Mammary epithelial cell (primary cell): Measurements from ENCODE around the gene C22orf15.

Source experiments
- EZH2 ChIP-seq: IDR thresholded peaks from 2 replicates; pipeline ENCODE4 v1.6.1; 2012; ENCODE audit warnings: low read length, inconsistent platforms, borderline replicate concordance
- TF ChIP-seq, protein P1 (sequence below), 2 donors: IDR thresholded peaks in 1 of 2; conservative IDR thresholded peaks in 1 of 2; 2 replicates each; pipeline ENCODE4 v1.5.1; 2011 to 2012; ENCODE audit warnings: inconsistent platforms in 2 of 2, low read length in 2 of 2, mild to moderate bottlenecking in 2 of 2, control low read depth in 1 of 2, low read depth in 1 of 2; ENCODE audit not compliant: insufficient read depth in 1 of 2; ENCODE audit errors: extremely low read depth in 1 of 2

DNA sequence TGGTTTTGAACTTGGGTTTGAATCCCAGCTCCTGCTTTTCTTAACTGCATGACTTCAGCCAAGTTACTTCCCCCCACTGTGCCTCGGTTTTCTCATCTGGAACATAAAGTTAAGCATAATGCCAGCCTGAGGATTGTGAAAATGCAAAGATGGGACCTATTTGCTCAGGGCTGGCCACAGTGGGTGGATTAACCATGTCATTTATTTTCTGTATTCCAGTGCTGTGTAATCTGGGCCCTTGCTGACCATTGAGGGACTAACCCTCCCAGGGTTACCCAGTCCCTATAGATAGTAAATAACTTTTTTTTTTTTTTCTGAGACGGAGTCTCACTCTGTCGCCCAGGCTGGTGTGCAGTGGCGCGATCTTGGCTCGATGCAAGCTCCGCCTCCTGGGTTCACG is 7.1 kb upstream of the C22orf15 start:
- TF ChIP-seq, protein P1, sequence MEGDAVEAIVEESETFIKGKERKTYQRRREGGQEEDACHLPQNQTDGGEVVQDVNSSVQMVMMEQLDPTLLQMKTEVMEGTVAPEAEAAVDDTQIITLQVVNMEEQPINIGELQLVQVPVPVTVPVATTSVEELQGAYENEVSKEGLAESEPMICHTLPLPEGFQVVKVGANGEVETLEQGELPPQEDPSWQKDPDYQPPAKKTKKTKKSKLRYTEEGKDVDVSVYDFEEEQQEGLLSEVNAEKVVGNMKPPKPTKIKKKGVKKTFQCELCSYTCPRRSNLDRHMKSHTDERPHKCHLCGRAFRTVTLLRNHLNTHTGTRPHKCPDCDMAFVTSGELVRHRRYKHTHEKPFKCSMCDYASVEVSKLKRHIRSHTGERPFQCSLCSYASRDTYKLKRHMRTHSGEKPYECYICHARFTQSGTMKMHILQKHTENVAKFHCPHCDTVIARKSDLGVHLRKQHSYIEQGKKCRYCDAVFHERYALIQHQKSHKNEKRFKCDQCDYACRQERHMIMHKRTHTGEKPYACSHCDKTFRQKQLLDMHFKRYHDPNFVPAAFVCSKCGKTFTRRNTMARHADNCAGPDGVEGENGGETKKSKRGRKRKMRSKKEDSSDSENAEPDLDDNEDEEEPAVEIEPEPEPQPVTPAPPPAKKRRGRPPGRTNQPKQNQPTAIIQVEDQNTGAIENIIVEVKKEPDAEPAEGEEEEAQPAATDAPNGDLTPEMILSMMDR (conservative IDR thresholded peaks at IDR 0.05 in 1 of 2, IDR thresholded peaks at IDR 0.05 in 1 of 2; ENCODE audit: extremely low read depth in 1 of 2, insufficient read depth in 1 of 2, low read depth in 1 of 2, low read length in 2 of 2): no peak
- TF ChIP-seq EZH2: no peak
